PFSK-1 (cell line): ENCODE data around the gene FBXW11.

Experiments used
- SIN3A ChIP-seq: IDR thresholded peaks from 2 replicates; pipeline ENCODE4 v1.6.1; 2012; ENCODE audit warnings: mild to moderate bottlenecking, low read length, moderate library complexity, borderline replicate concordance; ENCODE audit not compliant: insufficient read depth
- TAF1 ChIP-seq: IDR thresholded peaks from 2 replicates; pipeline ENCODE4 v1.6.1; 2012; ENCODE audit warnings: low read length, control low read depth, borderline replicate concordance; ENCODE audit not compliant: insufficient read depth

DNA sequence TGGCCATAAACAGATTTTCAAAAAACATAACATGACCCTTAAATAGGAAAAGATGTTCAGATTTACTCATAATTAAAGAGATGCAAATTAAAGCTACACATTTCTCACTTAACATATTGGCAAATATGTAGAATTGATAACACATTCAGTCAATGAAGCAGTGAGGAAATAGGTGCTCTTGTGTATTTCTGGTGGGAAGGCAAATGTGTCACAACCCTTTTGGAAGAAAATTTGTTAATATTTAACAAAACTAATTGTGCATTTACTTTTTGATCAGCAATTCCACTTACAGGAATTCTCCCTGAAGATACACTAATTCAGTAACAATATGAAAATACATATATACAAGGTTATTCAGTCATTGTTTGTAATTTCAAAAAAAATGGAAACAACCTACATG is 68.1 kb downstream of the FBXW11 start:
- TF ChIP-seq TAF1 (no peak), SIN3A (no peak)
